ENCODE measurements around the gene LUZP1. TPM values are rescaled to one million over a fixed set of nuclear protein-coding genes. Genes with fewer than 3 reads are reported as not detected.

The LUZP1 gene
- total RNA-seq, 1 donor from 2014 or later, result 82.2 TPM

DNA sequence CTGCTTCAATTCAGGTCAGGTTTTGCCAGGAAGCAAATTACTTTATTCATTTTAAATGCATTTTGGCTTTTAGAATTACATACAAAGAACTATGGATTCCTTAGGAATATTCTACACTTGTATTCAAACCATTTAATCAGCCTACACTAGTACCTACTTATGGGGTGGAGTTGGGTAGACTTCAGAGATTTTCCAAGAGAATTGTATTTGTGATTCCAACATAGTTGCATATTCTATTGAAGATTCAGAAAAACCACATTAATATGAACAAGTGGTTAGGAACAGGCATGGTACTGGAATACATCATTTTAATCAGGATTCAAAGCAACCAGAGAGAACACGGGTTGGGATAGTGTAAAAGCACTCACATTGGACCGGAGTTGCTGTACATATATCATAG is 33.4 kb downstream of the LUZP1 start:
- Histone ChIP-seq H3K79me2 (ENCODE audit: insufficient read depth, low read length) (peaks cover 97% of the 10 kb centered on the region), H3K4me3 (ENCODE audit: insufficient read depth, low read depth, low read length) (no peak overlapping the region), H2AFZ (ENCODE audit: low read depth, low read length) (no peak overlapping the region), H3K27me3 (ENCODE audit: insufficient read depth, low read length) (no peaks in the 10 kb centered on the region), H3K4me2 (ENCODE audit: low read length) (no peak overlapping the region), H3K27ac (ENCODE audit: low read depth, low read length) (no peak overlapping the region), H3K9ac (ENCODE audit: low read length) (no peak overlapping the region), H4K20me1 (ENCODE audit: insufficient read depth, low read length) (peaks cover 89% of the 10 kb centered on the region), H3K36me3 (ENCODE audit: insufficient read depth, low read length) (peaks cover 2% of the 10 kb centered on the region), H3K4me1 (ENCODE audit: insufficient read depth, low read length) (peaks cover 8% of the 10 kb centered on the region), H3K9me3 (ENCODE audit: insufficient read depth, low read depth, low read length) (no peaks in the 10 kb centered on the region)
- TF ChIP-seq, protein P1, sequence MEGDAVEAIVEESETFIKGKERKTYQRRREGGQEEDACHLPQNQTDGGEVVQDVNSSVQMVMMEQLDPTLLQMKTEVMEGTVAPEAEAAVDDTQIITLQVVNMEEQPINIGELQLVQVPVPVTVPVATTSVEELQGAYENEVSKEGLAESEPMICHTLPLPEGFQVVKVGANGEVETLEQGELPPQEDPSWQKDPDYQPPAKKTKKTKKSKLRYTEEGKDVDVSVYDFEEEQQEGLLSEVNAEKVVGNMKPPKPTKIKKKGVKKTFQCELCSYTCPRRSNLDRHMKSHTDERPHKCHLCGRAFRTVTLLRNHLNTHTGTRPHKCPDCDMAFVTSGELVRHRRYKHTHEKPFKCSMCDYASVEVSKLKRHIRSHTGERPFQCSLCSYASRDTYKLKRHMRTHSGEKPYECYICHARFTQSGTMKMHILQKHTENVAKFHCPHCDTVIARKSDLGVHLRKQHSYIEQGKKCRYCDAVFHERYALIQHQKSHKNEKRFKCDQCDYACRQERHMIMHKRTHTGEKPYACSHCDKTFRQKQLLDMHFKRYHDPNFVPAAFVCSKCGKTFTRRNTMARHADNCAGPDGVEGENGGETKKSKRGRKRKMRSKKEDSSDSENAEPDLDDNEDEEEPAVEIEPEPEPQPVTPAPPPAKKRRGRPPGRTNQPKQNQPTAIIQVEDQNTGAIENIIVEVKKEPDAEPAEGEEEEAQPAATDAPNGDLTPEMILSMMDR (IDR thresholded peaks at IDR 0.05; ENCODE audit: insufficient read depth, low read depth, low read length), result no peak
- TF ChIP-seq EZH2 (IDR thresholded peaks at IDR 0.05; ENCODE audit: insufficient read depth, low read length), result no peak
- Mint-ChIP-seq H3K9me3 (ENCODE audit: unreplicated experiment) (no peaks in the 10 kb centered on the region), H3K27me3 (ENCODE audit: low read depth, unreplicated experiment) (no peaks in the 10 kb centered on the region), H3K27ac (ENCODE audit: unreplicated experiment) (no peak overlapping the region), H3K4me1 (ENCODE audit: low read depth, unreplicated experiment) (peaks cover 13% of the 10 kb centered on the region), H3K4me3 (ENCODE audit: unreplicated experiment) (no peak overlapping the region), H3K36me3 (ENCODE audit: low read depth, unreplicated experiment) (no peaks in the 10 kb centered on the region)
- no peak for FAIRE-seq
- no peak for DNase-seq (ENCODE audit: low read depth)

DNA sequence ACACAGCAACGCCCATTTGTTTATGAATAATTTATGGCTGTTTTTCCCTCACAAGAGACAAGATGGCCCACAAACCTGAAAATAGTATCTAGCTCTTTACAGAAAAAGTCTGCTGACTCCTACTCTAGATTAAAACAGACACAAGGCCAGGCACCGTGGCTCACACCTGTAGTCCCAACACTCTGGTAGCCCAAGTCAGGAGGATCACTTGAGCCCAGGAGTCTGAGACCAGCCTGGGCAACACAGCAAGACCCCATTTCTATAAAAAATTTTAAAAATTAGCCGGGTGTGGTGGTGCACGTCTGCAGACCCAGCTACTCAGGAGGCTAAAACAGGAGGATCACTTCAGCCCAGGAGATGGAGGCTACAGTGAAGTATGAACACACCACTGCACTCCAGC is 34.6 kb downstream of the LUZP1 start:
- Histone ChIP-seq H3K4me3 (ENCODE audit: insufficient read depth, low read depth, low read length) (no peak overlapping the region), H2AFZ (ENCODE audit: low read depth, low read length) (no peak overlapping the region), H3K4me1 (ENCODE audit: insufficient read depth, low read length) (peaks cover 15% of the 10 kb centered on the region), H3K4me2 (ENCODE audit: low read length) (no peak overlapping the region), H3K27me3 (ENCODE audit: insufficient read depth, low read length) (no peaks in the 10 kb centered on the region), H3K36me3 (ENCODE audit: insufficient read depth, low read length) (peaks cover 2% of the 10 kb centered on the region), H3K27ac (ENCODE audit: low read depth, low read length) (no peak overlapping the region), H4K20me1 (ENCODE audit: insufficient read depth, low read length) (peaks cover 89% of the 10 kb centered on the region), H3K9ac (ENCODE audit: low read length) (no peak overlapping the region), H3K9me3 (ENCODE audit: insufficient read depth, low read depth, low read length) (no peaks in the 10 kb centered on the region), H3K79me2 (ENCODE audit: insufficient read depth, low read length) (peaks cover 97% of the 10 kb centered on the region)
- Mint-ChIP-seq H3K4me3 (ENCODE audit: unreplicated experiment) (no peak overlapping the region), H3K9me3 (ENCODE audit: unreplicated experiment) (no peaks in the 10 kb centered on the region), H3K27me3 (ENCODE audit: low read depth, unreplicated experiment) (no peaks in the 10 kb centered on the region), H3K36me3 (ENCODE audit: low read depth, unreplicated experiment) (no peaks in the 10 kb centered on the region), H3K4me1 (ENCODE audit: low read depth, unreplicated experiment) (peaks cover 19% of the 10 kb centered on the region), H3K27ac (ENCODE audit: unreplicated experiment) (no peak overlapping the region)
- no peak for FAIRE-seq
- no peak for TF ChIP-seq EZH2 (IDR thresholded peaks at IDR 0.05; ENCODE audit: insufficient read depth, low read length)
- DNase-seq (ENCODE audit: low read depth), result no peak

DNA sequence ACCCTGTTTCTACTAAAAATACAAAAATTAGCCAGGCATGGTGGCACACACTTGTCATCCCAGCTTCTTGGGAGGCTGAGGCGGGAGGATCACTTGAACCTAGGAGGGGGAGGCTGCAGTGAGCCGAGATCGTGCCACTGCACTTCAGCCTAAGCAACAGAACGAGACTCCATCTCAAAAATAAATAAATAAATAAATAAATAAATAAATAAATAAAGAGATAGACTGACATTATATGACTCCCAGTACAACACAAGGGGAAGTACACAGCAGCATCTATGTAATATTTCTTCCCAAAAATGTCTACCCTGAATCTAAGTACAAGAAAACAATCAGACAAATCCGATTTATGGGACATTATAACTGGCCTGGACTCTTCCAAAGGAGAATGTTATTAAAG is 35.1 kb downstream of the LUZP1 start:
- Histone ChIP-seq H3K4me2 (ENCODE audit: low read length) (no peak overlapping the region), H3K27ac (ENCODE audit: low read depth, low read length) (no peak overlapping the region), H3K27me3 (ENCODE audit: insufficient read depth, low read length) (no peaks in the 10 kb centered on the region), H4K20me1 (ENCODE audit: insufficient read depth, low read length) (peaks cover 90% of the 10 kb centered on the region), H2AFZ (ENCODE audit: low read depth, low read length) (no peak overlapping the region), H3K9ac (ENCODE audit: low read length) (no peak overlapping the region), H3K36me3 (ENCODE audit: insufficient read depth, low read length) (peaks cover 2% of the 10 kb centered on the region), H3K79me2 (ENCODE audit: insufficient read depth, low read length) (peaks cover 99% of the 10 kb centered on the region), H3K4me1 (ENCODE audit: insufficient read depth, low read length) (peaks cover 15% of the 10 kb centered on the region), H3K9me3 (ENCODE audit: insufficient read depth, low read depth, low read length) (no peaks in the 10 kb centered on the region), H3K4me3 (ENCODE audit: insufficient read depth, low read depth, low read length) (no peak overlapping the region)
- Mint-ChIP-seq H3K9me3 (ENCODE audit: unreplicated experiment) (no peaks in the 10 kb centered on the region), H3K27me3 (ENCODE audit: low read depth, unreplicated experiment) (no peaks in the 10 kb centered on the region), H3K36me3 (ENCODE audit: low read depth, unreplicated experiment) (no peaks in the 10 kb centered on the region), H3K4me1 (ENCODE audit: low read depth, unreplicated experiment) (peaks cover 19% of the 10 kb centered on the region), H3K4me3 (ENCODE audit: unreplicated experiment) (no peak overlapping the region), H3K27ac (ENCODE audit: unreplicated experiment) (no peak overlapping the region)
- FAIRE-seq, result no peak
- no peak for TF ChIP-seq EZH2 (IDR thresholded peaks at IDR 0.05; ENCODE audit: insufficient read depth, low read length)
- TF ChIP-seq, protein P1 (IDR thresholded peaks at IDR 0.05; ENCODE audit: insufficient read depth, low read depth, low read length), result no peak
- no peak for DNase-seq (ENCODE audit: low read depth)
